Left lung (tissue), 10 donors: ENCODE results near the gene CARNS1. TPM values are rescaled to one million over a fixed set of nuclear protein-coding genes. Genes with fewer than 3 reads are reported as not detected.

ENCODE experiments used
- ATAC-seq: fragments of 200-7000 bp; cut with Tn5 transposase; one replicate; pipeline ENCODE4 v1.9.1; 2020; ENCODE audit warnings: moderate library complexity
- DNase-seq, 4 donors: peaks; one replicate each; pipeline ENCODE4 v3.0.0-alpha.2; 2013 to 2020
- H3K27ac ChIP-seq, 2 donors: fragments of 200-600 bp; sonication (generic) in 1 of 2; one replicate each; pipeline versions ENCODE4 v1.5.0 to v1.8.0; 2020 to 2021
- H3K27me3 ChIP-seq, 2 donors: fragments of 200-600 bp; sonication (generic) in 1 of 2; one replicate each; pipeline versions ENCODE4 v1.5.0 to v1.8.0; 2020 to 2021
- H3K36me3 ChIP-seq, 2 donors: fragments of 200-600 bp; sonication (generic) in 1 of 2; one replicate each; pipeline versions ENCODE4 v1.5.0 to v1.8.0; 2020 to 2021
- H3K4me1 ChIP-seq, 2 donors: fragments of 200-600 bp; one replicate each; pipeline ENCODE4 v1.8.0; 2021
- H3K4me3 ChIP-seq, 2 donors: fragments of 200-600 bp; sonication (generic) in 1 of 2; one replicate each; pipeline versions ENCODE4 v1.5.0 to v1.8.0; 2020 to 2021; ENCODE audit warnings: mild to moderate bottlenecking in 1 of 2
- H3K9me3 ChIP-seq, 2 donors: fragments of 200-600 bp; sonication (generic) in 1 of 2; one replicate each; pipeline versions ENCODE4 v1.5.0 to v1.8.0; 2020 to 2021
- intact Hi-C, 2 donors: fragments of 100-400 bp; cut with DNase I; formaldehyde crosslinking; loops; one replicate each; pipeline versions ENCODE4 v1.11.2 to v1.14.2; 2022
- polyA plus RNA-seq, 6 donors: library from polyadenylated mRNA; unstranded; fragments of 120-200 nt; gene quantifications; one replicate each; pipeline ENCODE4 v1.2.1, GENCODE V29; 2013; ENCODE audit not compliant: insufficient read length in 6 of 6
- total RNA-seq, 2 donors: library from RNA; stranded (reverse); fragmentation: NEBNext Ultra II Directional; extraction: Animal tissue kit (Norgen Biotek cat#: 25700); gene quantifications; one replicate each; pipeline ENCODE4 v1.2.1, GENCODE V29; 2021
- TF ChIP-seq, protein P1 (sequence below), 2 donors: fragments of 200-600 bp; sonication (generic) in 1 of 2; IDR thresholded peaks; one replicate each; pipeline versions ENCODE4 v1.5.0 to v1.8.0; 2021; ENCODE audit warnings: antibody characterized with exemption in 2 of 2
- donor health status: DM: no; HTN: yes; CAD: no.
- donor health status: DM: no; HTN: no; CAD: no.

CARNS1 gene
- total and polyA plus RNA-seq, 8 donors: 0.71 to 5.6 (median 3.1) TPM

DNA sequence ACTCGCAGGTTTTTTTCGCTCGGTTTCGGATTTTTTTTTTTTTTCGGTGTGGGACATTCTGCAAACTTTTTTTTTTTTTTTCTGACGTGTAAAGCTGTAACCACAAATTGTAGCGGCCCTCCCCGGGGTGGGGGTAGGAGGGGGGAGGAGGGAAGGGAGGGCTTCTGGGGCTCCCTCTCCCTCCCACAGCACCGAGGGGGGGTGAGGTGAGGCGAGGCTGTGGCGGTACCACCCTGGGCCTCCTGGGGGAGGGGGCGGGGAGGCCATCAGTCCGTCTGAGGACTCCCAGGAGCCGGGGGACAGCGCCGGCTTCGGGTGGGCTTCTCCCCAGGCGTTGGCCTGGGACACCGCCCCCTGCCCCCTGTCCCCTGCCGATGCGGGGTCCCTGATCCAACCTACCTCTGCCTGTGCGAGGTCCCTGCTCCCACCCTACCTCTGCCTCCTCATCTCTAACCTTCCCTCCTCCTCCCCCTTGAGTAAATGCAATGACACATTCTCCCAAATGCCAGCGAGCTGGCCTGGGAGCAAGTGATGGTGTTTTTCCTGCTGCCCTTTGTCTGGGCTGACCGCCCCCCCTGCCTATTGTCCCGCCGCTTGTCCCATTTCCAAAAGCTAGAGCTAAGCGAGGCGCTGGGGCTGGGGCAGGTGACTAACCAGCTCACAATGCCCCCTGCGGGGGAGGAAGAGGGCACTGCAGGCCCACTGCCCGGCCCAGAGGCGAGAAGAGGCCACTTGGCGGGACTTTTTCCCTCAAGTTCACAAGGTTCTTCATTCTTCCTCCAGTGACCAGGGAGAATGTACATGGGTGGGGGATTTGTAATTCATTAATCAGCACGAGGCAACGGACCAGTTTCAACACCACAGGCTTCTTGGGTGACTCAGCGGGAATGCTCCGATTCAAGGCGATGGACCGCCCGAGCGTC lies 41.6 kb upstream of the CARNS1 start:
- peak; percentile 74 for ATAC-seq
- Histone ChIP-seq H3K4me3 (peak overlapping the region; percentile 46 to 68), H3K9me3 (no peaks in the 10 kb centered on the region), H3K36me3 (no peaks in the 10 kb centered on the region), H3K27me3 (no peaks in the 10 kb centered on the region), H3K4me1 (peaks cover 18 to 60% of the 10 kb centered on the region in 2 donors), H3K27ac (peak overlapping the region; percentile 85 to 89)
- DNase-seq: peak in 3 of 4 donors; percentile 82 to 94 (median 92)
- intact Hi-C loops: no loop called here
- TF ChIP-seq, protein P1, sequence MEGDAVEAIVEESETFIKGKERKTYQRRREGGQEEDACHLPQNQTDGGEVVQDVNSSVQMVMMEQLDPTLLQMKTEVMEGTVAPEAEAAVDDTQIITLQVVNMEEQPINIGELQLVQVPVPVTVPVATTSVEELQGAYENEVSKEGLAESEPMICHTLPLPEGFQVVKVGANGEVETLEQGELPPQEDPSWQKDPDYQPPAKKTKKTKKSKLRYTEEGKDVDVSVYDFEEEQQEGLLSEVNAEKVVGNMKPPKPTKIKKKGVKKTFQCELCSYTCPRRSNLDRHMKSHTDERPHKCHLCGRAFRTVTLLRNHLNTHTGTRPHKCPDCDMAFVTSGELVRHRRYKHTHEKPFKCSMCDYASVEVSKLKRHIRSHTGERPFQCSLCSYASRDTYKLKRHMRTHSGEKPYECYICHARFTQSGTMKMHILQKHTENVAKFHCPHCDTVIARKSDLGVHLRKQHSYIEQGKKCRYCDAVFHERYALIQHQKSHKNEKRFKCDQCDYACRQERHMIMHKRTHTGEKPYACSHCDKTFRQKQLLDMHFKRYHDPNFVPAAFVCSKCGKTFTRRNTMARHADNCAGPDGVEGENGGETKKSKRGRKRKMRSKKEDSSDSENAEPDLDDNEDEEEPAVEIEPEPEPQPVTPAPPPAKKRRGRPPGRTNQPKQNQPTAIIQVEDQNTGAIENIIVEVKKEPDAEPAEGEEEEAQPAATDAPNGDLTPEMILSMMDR (IDR thresholded peaks at IDR 0.05): peak; percentile 25 to 77

DNA sequence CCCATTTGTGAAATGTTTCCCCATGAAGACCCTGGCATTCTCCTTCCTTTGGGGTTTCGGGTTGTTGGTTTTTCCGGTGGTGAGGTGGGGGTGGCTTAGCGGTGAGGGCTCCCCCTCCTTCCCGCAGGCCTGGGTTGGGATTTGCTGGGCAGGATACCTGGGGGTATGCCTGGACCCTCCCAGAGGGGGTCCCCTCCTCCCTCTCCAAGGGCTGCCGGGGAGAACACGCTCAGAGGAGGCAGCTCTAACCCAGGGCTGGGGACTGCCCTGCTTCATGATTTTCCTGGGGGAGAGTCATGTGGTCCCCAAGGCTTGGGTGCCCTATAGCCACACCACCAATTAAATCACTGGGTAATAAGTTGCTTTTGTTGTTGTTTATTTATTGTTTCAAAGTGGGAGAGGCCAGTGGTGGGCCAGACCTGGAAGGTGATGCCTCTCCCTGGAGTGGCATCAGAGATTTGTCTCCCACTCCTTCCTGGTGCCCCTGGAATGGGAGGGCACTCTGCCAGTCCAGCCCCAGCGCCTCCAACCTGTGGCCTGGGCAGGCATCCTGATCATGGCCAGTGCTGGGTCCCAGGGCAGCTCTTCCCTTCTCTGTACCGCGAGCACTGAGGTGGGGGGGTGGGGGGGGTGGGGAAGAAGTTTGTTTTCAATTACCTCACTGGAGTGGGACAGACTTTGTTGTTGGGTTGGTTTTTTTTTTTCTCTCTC lies 40.8 kb upstream of the CARNS1 start:
- Histone ChIP-seq H3K4me3 (peak overlapping the region in 1 of 2 donors; percentile 68), H3K36me3 (no peaks in the 10 kb centered on the region), H3K4me1 (peaks cover 18 to 60% of the 10 kb centered on the region in 2 donors), H3K27me3 (no peaks in the 10 kb centered on the region), H3K9me3 (no peaks in the 10 kb centered on the region), H3K27ac (peak overlapping the region; percentile 85 to 89)
- ATAC-seq (no peak), DNase-seq (no peak)
- TF ChIP-seq, protein P1 (IDR thresholded peaks at IDR 0.05): no peak
- intact Hi-C loops: loop anchor here in 1 of 2 donors (5.0 kb wide), 1 partner anchor 112 kb away; no protein-coding TSS in a partner anchor

DNA sequence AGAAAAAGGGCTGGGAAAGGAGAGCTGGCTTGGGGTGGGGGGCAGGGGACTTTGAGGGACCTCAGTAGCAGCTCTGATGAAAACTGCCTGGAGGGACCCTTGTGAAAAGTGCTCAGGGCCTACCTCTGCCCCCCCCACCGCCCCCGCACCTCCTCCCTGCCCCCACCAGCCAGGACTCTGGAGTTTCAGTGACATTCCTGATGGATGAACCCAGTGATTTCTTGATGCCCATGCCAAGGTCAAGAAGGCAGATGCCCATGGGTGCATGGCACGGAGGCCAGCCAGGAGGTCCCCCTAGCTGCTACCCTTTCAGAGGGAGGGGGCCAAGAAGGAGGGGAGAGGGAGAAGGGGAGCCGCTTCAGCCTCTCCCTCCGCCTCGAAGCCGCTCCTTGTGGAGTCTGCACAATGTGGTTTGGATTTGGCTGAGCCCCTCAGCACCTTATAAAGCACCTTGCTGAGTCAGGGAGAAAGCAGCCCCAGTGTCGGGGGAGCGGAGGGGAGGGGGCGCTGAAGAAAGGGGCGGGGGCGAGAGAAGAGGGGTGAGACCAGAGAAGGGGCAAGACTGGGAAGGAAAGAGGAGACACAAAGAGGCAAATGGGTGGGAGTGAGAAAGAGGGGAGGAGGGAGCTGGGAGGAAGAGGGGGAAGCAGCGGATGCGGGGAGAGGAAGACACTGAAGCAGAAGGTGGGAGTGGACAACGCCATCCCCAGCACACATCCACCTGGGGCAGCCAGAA lies 40.0 kb upstream of the CARNS1 start:
- DNase-seq (no peak), ATAC-seq (no peak)
- Histone ChIP-seq H3K4me1 (peaks cover 18 to 56% of the 10 kb centered on the region in 2 donors), H3K27ac (no peak overlapping the region), H3K27me3 (no peaks in the 10 kb centered on the region), H3K4me3 (no peak overlapping the region), H3K36me3 (no peaks in the 10 kb centered on the region), H3K9me3 (no peaks in the 10 kb centered on the region)
- intact Hi-C loops: loop anchor here in 1 of 2 donors (5.0 kb wide), 1 partner anchor 113 kb away; no protein-coding TSS in a partner anchor
- TF ChIP-seq, protein P1 (IDR thresholded peaks at IDR 0.05): no peak

DNA sequence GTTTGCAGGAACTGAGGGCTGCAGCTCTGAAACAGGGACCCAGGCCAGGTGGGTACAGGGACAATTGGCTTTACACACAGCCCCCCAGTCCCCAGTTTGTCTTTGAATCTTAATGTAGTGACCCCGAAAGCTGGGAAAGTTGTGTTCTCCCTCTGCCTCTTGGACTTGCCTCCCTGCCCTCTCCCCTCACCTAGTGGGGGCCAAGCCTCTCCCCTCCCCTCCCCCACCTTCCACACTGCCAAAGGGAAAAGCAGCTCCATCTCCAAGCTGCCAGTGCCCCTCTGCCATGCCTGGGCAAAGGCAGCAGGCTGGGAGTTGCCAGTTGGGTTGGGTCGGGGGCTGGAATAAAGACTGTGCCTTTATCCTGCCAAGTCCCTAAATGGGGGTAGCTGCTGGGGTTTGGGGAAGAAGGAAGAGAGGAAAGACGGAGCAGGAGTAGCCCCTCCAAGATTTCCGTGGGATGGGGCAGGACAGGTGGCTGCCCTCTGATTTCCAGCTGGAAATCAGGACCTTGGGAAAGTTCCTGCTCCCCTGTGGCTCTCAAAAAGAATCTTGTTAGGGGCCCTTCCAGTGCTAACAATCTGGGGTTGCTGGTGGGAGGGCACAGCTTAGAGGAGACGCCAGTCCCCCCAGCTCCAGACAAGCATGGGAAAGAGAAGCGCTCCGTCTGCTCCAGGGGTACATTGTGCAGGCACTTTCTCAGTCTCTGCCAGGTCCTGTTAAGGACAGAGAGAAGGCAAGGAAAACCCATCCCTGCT lies 39.2 kb upstream of the CARNS1 start:
- Histone ChIP-seq H3K36me3 (no peaks in the 10 kb centered on the region), H3K27me3 (no peaks in the 10 kb centered on the region), H3K4me1 (peaks cover 10 to 55% of the 10 kb centered on the region in 2 donors), H3K27ac (no peak overlapping the region), H3K9me3 (no peaks in the 10 kb centered on the region), H3K4me3 (no peak overlapping the region)
- no peak for DNase-seq
- intact Hi-C loops: loop anchor here in 1 of 2 donors (5.0 kb wide), 1 partner anchor 114 kb away; no protein-coding TSS in a partner anchor
- TF ChIP-seq, protein P1 (IDR thresholded peaks at IDR 0.05): no peak
- ATAC-seq: no peak
